Posterior cingulate gyrus (tissue), 11 donors: ENCODE data around the gene DENND1A.
A peak's percentile ranks its signal among the peaks of the same experiment; 100 is the strongest.

Experiments used
- DNase-seq, 10 donors: peaks; one replicate each; pipeline versions ENCODE4 v3.0.0 to v3.0.0-alpha.2; 2020 to 2021; ENCODE audit warnings: mixed read lengths in 3 of 10
- intact Hi-C: fragments of 100-400 bp; cut with DNase I; formaldehyde crosslinking; loops from one replicate; pipeline ENCODE4 v1.15.1; 2023

Gene DENND1A

DNA sequence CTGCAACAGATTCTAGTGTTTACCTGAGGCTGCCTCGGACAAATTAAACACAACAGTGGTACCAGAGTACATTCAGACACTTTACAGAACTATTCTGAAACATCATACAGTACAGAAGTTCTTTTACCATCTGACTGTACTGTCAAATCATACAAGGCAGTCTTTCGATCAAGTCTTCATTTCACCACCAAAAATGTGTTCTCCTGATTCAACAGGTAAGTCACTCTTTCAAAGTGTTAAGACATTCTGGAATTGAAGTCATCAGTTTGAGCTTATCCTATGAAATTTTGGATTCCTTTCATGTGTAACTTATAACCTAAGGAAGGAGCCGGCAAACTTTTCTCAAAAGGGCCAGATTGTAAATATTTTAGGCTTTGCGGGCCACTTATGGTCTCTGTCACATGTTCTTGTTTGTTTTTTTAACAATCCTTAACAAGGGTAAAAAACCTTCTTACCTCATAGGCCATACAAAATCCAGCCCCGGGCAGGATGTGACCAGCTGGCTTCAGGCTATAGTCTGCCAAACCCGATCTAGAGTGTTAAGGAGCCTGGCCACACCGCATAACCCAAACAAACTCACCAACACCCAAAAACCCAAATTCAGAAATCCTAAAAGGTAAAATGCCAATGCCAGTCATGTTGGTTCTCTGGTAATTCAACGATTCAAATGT, 151.6 kb downstream of the DENND1A start:
- no peak for DNase-seq
- intact Hi-C loops = no loop called here

DNA sequence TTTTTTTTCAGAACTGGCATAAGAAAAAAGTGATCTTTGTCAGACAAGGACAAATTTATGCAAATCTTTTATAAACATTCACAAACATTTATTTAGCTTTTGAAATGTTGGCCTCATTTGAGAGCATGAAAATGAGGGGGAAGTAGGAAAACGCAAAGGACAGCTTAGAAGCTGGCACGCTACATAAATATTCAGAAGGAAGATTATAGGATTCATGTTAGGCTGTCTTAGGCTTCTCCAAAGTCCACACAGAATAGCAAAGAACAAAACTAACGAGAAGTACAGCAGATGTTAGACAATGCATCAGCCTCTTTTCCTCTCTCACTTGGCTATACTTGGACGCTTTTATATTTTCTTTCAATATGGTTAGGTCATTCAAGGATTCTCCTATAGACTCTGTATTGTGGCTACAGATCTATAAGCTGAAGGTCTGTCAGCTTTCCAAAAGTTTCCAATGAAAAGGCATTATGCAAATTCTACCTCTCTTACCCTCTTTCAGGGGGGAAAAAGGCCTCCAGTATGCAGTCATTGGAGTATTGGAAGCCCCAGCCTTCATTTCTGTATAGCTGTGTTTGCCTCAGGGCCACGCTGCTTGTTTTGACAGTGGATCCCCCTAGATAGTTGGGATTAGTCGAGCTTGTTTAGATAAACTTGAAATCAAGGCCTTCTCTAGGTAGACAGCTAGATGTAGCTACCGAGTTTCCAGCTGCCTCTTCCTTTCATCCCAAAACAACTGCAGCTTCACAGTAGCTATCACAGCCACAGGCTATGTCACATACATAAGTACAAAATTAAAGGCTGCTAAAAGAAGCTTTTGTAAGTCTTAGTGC, 153.0 kb downstream of the DENND1A start:
- intact Hi-C loops = no loop called here
- no peak for DNase-seq

DNA sequence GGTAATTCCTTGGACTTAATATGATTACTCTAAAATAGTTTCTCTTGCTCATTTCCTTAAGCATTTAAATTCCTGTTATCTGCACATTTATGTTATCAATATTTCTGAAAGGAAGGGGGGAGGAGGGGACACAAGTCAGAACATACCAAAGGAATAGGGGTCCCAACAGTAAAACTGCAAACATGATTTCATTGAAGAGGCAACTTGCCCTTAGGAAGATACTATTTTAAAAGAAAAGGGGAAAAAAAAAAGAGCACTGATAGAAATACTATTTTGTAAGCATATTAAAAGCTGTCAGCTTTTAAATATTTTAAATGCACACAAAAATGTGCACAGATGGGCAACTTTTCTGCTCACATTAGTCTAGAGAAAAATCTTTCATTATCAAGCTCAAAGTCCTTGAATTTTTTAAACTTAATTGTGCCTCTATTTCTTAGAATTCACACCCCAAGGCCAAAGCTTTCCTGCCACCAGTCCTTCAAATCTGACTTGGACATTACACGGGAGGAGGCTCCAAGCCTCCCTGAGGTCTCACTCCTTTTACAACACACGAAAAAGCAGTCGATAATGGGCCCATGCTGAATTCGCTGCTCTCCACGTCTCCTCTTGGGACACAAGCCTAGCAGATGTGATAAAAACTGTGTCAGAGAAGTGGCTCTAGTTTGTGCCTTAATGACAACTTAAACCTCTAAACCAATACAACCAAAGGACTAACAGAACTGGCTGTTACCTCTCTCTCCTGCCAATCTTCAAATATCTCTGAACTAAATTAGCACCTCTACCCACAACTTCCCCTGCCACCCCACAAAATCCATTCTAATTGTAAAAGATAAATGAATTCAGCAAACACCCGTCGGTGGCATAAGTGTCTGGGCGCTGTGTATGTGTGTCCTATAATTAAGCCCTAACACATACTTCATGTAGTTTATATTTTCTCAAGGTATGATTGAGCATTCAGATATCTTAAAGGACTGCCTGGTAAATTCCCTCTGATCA, 154.3 kb downstream of the DENND1A start:
- intact Hi-C loops = no loop called here

DNA sequence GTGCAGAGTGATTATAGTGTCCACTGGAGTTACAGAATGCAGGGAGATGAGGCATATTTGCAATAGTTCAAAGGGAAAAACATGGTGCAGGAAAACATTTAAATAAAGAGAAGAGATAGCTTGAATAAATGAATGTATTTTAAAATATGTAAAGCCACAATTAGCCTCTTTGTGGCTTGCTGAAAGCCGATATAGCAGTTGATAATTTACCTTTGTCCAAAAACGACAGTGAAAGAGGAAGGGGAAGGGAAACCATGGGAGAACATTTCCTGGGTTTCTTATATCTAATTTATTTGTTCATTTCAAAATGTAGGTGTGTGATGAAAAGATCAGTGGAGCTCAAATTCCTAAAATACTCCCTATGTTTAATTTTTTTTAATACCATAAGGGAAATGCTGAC, 156.1 kb downstream of the DENND1A start:
- DNase-seq = no peak
- intact Hi-C loops = no loop called here

More for the DNA sequence above, 154.3 kb downstream of the DENND1A start:
- DNase-seq = no peak

DNA sequence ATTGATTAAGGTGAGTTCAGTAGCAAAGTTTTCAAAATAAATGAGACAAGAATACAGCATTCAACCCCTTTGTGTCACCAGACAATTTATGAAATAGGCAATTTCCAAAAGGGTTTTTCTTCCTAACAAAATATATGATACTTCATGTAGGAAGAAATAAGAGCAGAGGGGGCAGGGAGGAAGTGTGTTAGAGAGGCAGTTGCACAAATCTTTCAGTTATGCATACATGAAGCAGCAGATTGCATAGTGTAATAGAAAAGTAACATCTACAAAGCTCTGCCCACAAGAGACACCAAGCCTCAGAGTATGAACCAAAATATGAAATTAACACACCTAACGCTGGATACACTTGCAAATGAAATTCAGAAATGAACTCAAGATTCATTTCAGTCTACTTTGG, 157.0 kb downstream of the DENND1A start:
- intact Hi-C loops = no loop called here
- DNase-seq = no peak

DNA sequence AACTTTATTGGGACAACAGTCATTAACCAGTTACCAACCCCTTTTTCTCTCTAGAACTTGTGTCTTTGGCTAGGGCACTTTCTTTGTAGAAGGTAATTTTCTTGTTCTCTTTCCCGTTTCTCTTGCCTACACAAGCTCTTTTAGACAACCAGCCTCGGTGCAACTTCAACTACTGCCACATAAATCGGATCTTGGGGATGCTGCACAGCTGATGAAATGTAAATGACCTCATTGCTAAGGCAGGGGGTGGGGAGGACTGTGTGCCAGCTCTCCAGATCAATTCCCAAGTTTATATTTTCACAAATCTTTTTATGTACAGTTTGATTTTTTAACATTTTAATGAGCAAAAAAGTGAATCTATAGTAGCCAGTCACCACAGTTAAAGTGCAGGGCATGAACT, 157.6 kb downstream of the DENND1A start:
- DNase-seq = no peak
- intact Hi-C loops = no loop called here

DNA sequence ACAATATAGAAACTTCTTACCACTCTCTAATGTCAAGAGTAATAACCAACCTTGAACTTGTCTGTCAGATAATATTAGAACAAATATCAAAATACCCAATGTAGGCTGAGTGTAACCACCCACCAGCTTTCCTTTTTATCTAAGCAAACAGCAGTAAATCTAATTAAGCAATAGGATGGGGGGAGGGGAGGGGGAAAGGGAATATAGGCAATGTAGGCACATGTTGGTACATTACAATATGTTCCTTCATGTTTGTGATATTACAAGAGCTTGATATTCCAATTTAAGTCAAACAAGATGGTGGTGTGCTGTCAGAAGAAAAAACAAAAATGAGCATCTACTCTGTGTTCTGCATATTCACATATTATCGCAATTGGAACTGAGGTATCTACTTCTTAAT, 158.2 kb downstream of the DENND1A start:
- intact Hi-C loops = no loop called here

DNA sequence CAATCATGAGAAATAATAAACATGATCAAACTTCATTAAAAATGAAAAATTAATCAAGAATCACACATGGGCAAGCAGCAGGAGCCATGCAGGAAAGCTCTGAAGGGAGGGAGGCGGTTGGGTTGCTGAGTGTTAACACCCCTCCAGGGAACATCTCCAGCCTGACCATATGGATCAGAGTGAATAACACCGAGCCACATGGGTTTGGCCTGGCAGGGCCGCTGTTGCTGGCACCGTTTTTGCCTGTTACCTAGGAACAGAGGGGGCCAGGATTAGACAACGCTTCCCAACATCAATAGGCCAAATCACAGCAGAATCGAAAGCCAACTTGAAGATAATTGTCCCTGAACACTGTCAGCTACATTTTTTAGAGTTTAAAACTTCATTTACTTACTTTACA, 160.2 kb downstream of the DENND1A start:
- intact Hi-C loops = no loop called here
- DNase-seq = peak in 3 of 10 donors; percentile 20 to 74 (median 62)

More for the DNA sequence above, 158.2 kb downstream of the DENND1A start:
- DNase-seq = no peak

DNA sequence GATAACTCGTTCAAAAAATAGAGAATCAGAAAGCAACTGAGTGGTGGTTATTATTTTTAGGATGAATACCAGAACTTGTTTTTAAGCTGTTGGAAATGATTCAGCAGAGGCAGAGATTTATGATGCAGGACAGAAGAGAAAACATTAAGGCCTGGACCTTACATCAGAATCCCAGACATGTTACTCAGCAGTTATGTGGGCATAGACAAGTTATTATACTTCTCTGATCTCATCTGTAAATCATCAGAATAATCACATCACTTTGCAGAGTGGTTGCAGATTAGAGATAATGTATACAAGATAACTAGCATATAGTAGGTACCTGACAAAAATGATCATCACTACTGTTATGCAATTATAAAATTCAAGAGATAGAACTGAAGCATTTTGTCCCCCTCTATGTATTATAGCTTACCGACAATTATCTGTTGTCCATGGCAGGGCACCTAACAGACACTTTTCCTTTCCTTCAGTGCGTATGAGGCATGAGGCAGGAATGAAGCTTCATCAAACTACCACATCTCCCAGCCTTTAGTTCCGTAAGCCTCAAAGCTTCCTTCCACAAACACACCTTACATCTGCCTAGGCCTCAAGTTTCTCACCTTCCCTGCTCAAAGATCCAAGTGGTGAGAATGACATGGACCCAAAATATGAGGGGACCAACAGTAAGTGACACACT, 165.9 kb downstream of the DENND1A start:
- intact Hi-C loops = no loop called here
- no peak for DNase-seq

DNA sequence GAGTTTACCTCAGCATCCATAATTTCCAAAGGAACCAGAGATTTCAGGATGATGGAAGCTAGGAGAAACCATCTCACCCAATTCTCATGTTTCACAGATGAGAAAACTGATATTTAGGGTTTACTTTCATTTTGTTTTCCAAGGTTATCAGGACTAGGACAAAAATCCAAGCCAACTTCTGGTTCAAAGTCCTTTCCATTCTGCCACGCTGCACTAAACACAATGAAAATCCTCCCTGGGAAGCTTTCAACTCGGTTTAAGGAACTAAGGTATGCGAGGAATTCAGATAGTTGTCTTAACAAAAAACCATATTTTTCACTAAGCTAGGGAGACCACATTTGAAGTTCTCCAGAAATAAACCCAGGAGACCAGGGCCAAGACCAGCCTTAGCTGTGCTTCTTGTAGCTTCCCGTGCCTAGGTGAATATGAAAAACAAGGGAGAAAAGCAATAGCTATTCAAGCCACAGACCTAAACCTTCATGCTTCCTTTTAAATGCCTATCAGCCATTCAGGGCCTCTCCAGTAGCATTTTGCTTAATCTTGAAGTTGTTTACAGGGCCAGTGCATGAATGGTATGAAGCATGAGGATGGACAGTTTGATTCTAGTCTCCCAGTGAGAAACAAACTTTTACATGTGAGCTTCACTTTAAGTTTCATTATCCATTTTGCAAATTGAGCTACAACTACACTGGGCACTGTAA, 167.9 kb downstream of the DENND1A start:
- DNase-seq = no peak
- intact Hi-C loops = no loop called here

DNA sequence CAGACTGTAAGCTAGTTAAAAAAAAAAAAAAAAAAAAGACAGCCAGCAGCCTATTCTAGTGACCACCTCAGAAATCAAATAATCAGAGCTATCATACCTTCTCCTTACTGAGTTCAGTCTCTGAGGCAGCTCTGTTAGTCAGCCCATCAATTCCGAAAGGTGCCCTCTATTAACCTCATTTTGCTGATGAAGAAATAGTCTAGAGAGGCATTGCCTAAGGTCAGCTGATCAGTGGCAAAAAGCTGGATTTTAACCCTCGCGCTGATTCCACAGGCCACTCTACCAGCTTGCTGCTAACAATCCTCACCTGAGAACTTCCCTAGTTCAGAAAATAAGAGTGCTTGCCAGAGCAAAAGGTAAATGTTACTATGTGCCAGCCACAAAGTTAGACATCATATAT, 172.0 kb downstream of the DENND1A start:
- intact Hi-C loops = loop anchor here (10.0 kb wide), 1 partner anchor 107 kb away; no protein-coding TSS in a partner anchor
- no peak for DNase-seq

DNA sequence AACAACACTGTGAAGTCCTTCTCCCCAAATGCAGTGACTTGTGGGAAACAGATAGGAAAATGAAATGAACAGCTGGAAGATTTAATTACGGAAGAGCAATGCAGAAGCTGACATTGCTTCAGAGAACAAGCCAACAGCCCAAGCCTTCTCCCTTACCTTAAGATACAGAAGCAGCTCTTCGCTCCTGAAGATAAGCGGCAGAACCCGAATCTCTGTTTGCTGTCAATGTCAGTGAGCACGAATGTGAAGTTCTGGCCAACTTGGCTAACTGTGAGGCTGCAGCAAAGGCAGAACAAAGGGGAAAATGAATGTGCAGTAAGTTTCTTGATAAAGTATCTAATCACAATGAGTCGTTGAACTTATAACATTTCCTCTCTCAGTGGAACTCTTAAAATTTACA, 172.4 kb downstream of the DENND1A start:
- intact Hi-C loops = loop anchor here (10.0 kb wide), 1 partner anchor 107 kb away; no protein-coding TSS in a partner anchor
- no peak for DNase-seq

DNA sequence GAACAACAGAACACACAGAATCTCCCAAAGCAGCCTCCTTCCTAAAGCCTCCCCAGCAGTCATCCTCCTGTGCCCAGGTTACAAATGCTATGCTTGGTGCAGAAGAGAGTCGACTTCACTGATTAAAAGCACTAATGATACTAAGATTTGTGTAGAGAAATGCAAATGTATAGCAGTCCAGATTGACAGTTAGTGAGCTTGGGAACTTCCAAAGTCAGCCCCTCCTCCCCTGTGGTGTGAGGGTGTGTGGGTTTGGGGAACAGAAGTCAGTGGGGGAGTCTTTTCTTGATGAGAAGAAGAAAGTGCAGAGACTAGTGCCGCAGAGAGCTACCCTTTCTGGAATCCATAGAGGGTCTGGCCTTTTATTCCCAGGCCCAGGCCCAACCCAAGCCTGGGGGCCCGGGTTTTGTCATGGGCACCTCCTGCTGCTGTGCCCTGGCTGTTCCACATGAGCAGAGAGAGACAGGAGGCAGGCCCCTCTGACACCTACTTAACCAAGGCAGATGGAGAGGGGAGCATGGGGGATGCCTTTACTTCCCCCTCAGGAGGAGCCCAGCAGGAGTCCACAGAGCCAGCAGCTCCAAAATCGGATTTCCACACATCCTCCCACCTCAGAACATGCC, 173.3 kb downstream of the DENND1A start:
- intact Hi-C loops = loop anchor here (10.0 kb wide), 1 partner anchor 108 kb away; no protein-coding TSS in a partner anchor
- DNase-seq = no peak

DNA sequence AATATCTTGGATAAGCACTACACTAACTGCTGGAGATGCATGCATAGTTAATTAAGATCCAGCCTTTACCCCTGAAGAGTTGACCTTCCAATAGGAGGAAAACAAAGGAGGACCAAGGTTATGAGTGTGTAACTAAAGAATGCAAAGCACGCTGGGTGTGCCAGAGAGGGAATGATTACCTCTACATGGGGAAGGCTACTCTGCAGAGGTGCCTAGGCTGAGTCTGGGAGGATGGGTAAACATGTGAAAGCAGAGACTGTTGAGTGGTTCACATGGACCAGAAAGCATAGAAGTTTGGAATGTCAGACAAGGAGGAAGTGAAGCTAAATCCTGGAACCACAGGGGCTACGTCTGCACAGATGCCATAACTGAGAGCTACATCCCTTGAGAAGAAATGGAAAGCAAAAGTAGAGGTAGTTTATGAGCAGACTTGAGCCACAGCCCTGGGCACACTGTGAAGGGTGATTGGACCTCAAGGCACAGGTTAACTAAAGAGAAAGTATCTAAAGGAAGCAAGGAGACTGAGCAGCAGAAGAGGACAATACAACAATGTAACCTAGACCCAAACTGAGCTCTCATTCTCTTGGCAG, 176.2 kb downstream of the DENND1A start:
- intact Hi-C loops = loop anchor here (10.0 kb wide), 1 partner anchor 111 kb away; no protein-coding TSS in a partner anchor

DNA sequence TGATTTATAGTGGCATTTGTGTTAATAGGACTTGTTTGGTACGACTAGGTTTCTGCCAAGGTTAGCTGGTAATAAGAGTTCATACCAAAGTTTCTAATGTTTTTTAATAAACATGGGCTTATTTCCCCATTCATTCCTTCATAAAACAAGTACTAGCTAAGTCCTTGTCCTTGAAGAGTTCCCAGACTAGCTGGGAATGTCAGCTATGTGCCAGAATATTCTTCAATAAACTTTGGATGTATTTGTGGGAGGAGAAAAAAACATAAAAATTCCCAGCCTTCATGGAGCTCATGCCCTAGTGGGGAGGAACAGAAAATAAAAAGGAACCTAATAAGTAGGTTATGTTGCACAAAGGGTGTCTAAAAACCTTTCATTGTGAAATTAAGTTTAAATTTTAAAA, 176.9 kb downstream of the DENND1A start:
- no peak for DNase-seq
- intact Hi-C loops = loop anchor here (10.0 kb wide), 1 partner anchor 112 kb away; no protein-coding TSS in a partner anchor

More for the DNA sequence above, 176.2 kb downstream of the DENND1A start:
- DNase-seq = no peak

DNA sequence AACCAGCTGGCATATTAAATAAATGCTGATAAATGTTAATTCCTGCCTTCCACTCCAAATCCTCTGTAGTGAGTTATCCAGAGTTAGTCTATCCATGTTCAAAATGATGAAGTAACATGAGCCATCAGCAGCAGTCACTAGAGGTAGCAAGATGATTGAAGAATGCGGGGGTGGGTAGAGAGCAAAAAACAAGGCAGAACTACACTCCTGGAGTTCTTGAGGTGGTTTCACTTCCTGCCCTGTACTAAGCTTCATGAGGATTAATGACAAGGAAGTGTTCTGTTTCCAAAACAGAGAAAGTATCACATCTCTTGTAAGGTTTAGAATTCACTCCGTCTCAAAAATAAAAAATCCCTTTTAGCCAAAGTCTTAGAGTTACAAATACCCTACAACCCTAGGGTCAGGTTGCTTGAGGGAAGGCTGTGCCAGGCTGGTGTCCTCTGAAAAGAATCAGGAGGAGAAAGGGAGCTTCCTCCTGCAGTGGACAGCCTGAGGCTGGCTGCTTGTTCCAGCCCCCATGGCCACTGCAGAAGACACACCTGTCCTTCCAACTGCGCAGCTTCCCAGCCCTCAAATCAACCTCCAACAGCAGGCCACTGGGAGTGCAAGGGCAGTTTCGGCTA, 180.2 kb downstream of the DENND1A start:
- intact Hi-C loops = loop anchor here (10.0 kb wide), 1 partner anchor 115 kb away; no protein-coding TSS in a partner anchor
- no peak for DNase-seq

DNA sequence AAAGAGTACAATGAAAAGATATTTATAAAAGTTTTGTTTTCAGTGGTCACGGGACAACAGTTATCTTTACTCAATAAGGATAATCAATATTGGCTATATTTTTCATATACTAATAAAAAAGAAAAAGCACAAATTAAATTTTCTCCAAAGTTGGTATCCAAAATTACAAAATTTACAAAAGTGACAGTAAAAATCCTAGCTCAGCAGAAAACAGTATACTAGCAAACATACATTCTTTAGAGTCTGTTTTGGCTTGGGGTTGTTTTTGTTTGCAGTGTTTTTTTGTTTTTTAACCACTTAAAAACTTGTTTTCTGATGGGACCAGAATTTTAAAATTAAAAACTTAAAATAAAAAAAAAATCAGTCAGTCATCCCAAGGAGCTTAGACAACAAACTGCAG, 183.2 kb downstream of the DENND1A start:
- DNase-seq = no peak
- intact Hi-C loops = no loop called here

DNA sequence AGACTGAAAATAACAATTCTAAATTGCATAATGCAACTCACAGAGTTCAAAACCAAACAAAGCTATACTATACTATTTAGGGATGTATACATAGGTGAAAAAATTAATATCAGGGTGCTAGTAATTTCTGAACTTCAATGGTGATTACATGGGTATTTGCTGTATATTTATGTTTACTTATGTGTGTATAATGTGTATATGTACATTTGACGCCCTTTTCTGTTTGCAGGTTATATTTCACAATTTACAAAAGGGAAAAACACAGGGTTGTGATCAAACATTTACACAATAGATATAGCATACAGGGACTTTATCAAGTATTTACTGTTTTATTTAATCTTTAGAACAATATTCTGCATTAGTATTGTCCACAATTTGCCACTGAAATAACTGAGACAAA, 184.0 kb downstream of the DENND1A start:
- intact Hi-C loops = no loop called here
- no peak for DNase-seq
